ENCODE data around the gene ADAM12.

DNA sequence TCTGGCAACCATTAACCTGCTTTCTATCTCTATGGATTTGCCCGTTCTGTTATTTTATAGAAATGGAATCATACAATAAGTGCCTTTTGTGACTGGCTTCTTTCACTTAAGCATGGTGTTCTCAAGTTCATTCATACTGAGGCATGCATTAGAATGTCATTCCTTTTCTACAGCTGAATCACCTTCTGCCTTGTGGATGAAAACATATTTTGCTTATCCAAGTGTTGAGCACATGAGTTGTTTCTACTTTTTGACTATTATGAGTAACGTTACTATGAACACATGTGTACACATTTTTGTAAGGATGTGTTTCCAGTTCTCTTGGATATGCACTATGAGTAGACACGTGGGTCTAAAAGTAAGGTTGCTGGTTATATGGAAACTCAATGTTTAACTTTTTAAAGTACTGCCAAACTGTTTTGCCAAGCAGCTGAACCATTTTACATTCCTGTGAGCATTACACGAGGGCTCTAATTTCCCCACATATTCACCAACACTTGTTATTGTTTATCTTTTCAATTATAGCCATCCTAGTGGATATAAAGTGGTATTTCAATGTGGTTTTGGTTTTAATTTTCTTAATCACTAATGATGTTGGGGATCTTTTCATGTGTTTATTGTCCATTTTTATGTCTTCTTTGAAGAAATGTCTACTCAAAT lies 250.6 kb downstream of the ADAM12 start:
- no peak for TF ChIP-seq KLF6 (CRISPR knock-in tag; IDR thresholded peaks at IDR 0.05; ENCODE audit: borderline replicate concordance)
- TF ChIP-seq, protein P1, sequence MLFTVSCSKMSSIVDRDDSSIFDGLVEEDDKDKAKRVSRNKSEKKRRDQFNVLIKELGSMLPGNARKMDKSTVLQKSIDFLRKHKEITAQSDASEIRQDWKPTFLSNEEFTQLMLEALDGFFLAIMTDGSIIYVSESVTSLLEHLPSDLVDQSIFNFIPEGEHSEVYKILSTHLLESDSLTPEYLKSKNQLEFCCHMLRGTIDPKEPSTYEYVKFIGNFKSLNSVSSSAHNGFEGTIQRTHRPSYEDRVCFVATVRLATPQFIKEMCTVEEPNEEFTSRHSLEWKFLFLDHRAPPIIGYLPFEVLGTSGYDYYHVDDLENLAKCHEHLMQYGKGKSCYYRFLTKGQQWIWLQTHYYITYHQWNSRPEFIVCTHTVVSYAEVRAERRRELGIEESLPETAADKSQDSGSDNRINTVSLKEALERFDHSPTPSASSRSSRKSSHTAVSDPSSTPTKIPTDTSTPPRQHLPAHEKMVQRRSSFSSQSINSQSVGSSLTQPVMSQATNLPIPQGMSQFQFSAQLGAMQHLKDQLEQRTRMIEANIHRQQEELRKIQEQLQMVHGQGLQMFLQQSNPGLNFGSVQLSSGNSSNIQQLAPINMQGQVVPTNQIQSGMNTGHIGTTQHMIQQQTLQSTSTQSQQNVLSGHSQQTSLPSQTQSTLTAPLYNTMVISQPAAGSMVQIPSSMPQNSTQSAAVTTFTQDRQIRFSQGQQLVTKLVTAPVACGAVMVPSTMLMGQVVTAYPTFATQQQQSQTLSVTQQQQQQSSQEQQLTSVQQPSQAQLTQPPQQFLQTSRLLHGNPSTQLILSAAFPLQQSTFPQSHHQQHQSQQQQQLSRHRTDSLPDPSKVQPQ (CRISPR knock-in tag; IDR thresholded peaks at IDR 0.05; ENCODE audit: borderline replicate concordance), result no peak
- TF ChIP-seq MAX (CRISPR knock-in tag; IDR thresholded peaks at IDR 0.05), result no peak
- no peak for TF ChIP-seq RBM15 (IDR thresholded peaks at IDR 0.05; ENCODE audit: insufficient read depth, low read length)
- TF ChIP-seq MYNN (IDR thresholded peaks at IDR 0.05), result no peak
- TF ChIP-seq MYNN (CRISPR knock-in tag; IDR thresholded peaks at IDR 0.05), result no peak
- no peak for TF ChIP-seq XRCC4 (IDR thresholded peaks at IDR 0.05; ENCODE audit: extremely low read depth, insufficient read depth, insufficient read length)
- TF ChIP-seq CTCF (IDR thresholded peaks at IDR 0.05 in 2 of 3, conservative IDR thresholded peaks at IDR 0.05 in 1 of 3; ENCODE audit: insufficient read depth in 2 of 3, low read depth in 1 of 3, low read length in 3 of 3), result no peak
- TF ChIP-seq ZBTB8A (IDR thresholded peaks at IDR 0.05; ENCODE audit: partially characterized antibody), result no peak
- TF ChIP-seq ELF1 (tag; IDR thresholded peaks at IDR 0.05), result no peak
- no peak for TF ChIP-seq ETS2 (tag; IDR thresholded peaks at IDR 0.05; ENCODE audit: borderline replicate concordance, poor library complexity, severe bottlenecking)
- TF ChIP-seq JUN (IDR thresholded peaks at IDR 0.05; ENCODE audit: borderline replicate concordance, low read depth, low read length), result no peak
- no peak for TF ChIP-seq JUN (CRISPR knock-in tag; IDR thresholded peaks at IDR 0.05; ENCODE audit: borderline replicate concordance)
- TF ChIP-seq, protein P2, sequence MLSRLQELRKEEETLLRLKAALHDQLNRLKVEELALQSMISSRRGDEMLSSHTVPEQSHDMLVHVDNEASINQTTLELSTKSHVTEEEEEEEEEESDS (CRISPR knock-in tag; IDR thresholded peaks at IDR 0.05), result no peak

Data from K562 (cell line).